H1 (cell line): ENCODE results near the gene MKRN1. TPM values are rescaled to one million over a fixed set of nuclear protein-coding genes. Genes with fewer than 3 reads are reported as not detected.

ENCODE experiments used
- E2F6 ChIP-seq: IDR thresholded peaks from 2 replicates; pipeline ENCODE4 v1.6.1; 2012; ENCODE audit warnings: inconsistent platforms
- EZH2 ChIP-seq: fragments of 200-600 bp; sonication (generic); IDR thresholded peaks from 2 replicates; pipeline ENCODE4 v1.7.1; 2012; ENCODE audit warnings: low read depth, mild to moderate bottlenecking, moderate library complexity, low read length, inconsistent platforms; ENCODE audit not compliant: severe bottlenecking
- POLR2AphosphoS5 ChIP-seq: IDR thresholded peaks from 2 replicates; pipeline ENCODE4 v1.6.1; 2011; ENCODE audit warnings: low read depth, low read length
- SIX5 ChIP-seq: IDR thresholded peaks from 2 replicates; pipeline ENCODE4 v1.6.1; 2011; ENCODE audit warnings: mild to moderate bottlenecking, low read depth, low read length
- SRF ChIP-seq: IDR thresholded peaks from 2 replicates; pipeline ENCODE4 v1.6.1; 2011; ENCODE audit warnings: mild to moderate bottlenecking, low read depth, low read length, moderate library complexity
- polyA plus RNA-seq, 7 experiments: library from polyadenylated mRNA; depleted of rRNA in 3 of 7; stranded (reverse) in 5 of 7; unstranded in 2 of 7; fragments of >200 nt in 5 of 7; fragments of 200-250 nt in 2 of 7; gene quantifications; 1 replicate in 5 of 7; 2 replicates in 1 of 7; 4 replicates in 1 of 7; pipeline versions ENCODE4 v1.2.1 to v1.2.3, GENCODE V29; 2011 to 2013; ENCODE audit warnings: missing spikeins in 2 of 7, mixed read lengths in 2 of 7
- total RNA-seq: library from RNA; stranded (reverse); fragmentation: NEBNext Ultra II Directional; extraction: Animal tissue kit (Norgen Biotek cat#: 25700); gene quantifications from 2 replicates; pipeline ENCODE4 v1.2.1, GENCODE V29; 2021
- TF ChIP-seq, protein P1 (sequence below): fragments of 300-600 bp; sonication (generic); IDR thresholded peaks from 2 replicates; pipeline ENCODE4 v1.7.1; 2012; ENCODE audit warnings: low read length, moderate library complexity, mild to moderate bottlenecking, inconsistent platforms; ENCODE audit not compliant: insufficient replicate concordance
- TF ChIP-seq, protein P2 (sequence below), 3 experiments: IDR thresholded peaks; 1 replicate in 2 of 3; 2 replicates in 1 of 3; pipeline versions ENCODE4 v1.5.1 to v1.6.1; 2011; ENCODE audit warnings: low read length in 3 of 3, mild to moderate bottlenecking in 3 of 3, inconsistent platforms in 2 of 3, low read depth in 1 of 3, moderate library complexity in 1 of 3; ENCODE audit not compliant: insufficient read depth in 1 of 3; ENCODE audit errors: control extremely low read depth in 1 of 3

The MKRN1 gene
- total and polyA plus RNA-seq, 2 of the 8 experiments (the other 6 are each of a cell fraction or from before 2014, with no cell fraction given) = 46.2 to 99.6 TPM

DNA sequence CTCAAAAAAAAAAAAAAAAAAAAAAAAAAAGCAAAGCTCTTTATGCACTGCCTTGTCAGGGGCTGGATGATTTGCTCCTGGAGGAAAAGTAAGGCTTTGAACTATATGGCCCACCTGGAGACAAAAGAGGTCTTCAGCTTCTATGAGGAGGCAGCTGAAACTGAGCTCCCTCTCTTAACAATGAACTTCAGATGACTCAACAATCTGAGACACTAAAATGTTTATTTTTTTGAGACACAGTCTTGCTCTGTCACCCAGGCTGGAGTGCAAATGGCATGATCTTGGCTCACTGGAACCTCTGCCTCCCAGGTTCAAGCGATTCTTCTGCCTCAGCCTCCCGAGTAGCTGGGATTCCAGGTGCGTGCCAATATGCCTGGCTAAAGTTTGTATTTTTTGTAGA lies 38.7 kb downstream of the MKRN1 start (continued):
- TF ChIP-seq, protein P1, sequence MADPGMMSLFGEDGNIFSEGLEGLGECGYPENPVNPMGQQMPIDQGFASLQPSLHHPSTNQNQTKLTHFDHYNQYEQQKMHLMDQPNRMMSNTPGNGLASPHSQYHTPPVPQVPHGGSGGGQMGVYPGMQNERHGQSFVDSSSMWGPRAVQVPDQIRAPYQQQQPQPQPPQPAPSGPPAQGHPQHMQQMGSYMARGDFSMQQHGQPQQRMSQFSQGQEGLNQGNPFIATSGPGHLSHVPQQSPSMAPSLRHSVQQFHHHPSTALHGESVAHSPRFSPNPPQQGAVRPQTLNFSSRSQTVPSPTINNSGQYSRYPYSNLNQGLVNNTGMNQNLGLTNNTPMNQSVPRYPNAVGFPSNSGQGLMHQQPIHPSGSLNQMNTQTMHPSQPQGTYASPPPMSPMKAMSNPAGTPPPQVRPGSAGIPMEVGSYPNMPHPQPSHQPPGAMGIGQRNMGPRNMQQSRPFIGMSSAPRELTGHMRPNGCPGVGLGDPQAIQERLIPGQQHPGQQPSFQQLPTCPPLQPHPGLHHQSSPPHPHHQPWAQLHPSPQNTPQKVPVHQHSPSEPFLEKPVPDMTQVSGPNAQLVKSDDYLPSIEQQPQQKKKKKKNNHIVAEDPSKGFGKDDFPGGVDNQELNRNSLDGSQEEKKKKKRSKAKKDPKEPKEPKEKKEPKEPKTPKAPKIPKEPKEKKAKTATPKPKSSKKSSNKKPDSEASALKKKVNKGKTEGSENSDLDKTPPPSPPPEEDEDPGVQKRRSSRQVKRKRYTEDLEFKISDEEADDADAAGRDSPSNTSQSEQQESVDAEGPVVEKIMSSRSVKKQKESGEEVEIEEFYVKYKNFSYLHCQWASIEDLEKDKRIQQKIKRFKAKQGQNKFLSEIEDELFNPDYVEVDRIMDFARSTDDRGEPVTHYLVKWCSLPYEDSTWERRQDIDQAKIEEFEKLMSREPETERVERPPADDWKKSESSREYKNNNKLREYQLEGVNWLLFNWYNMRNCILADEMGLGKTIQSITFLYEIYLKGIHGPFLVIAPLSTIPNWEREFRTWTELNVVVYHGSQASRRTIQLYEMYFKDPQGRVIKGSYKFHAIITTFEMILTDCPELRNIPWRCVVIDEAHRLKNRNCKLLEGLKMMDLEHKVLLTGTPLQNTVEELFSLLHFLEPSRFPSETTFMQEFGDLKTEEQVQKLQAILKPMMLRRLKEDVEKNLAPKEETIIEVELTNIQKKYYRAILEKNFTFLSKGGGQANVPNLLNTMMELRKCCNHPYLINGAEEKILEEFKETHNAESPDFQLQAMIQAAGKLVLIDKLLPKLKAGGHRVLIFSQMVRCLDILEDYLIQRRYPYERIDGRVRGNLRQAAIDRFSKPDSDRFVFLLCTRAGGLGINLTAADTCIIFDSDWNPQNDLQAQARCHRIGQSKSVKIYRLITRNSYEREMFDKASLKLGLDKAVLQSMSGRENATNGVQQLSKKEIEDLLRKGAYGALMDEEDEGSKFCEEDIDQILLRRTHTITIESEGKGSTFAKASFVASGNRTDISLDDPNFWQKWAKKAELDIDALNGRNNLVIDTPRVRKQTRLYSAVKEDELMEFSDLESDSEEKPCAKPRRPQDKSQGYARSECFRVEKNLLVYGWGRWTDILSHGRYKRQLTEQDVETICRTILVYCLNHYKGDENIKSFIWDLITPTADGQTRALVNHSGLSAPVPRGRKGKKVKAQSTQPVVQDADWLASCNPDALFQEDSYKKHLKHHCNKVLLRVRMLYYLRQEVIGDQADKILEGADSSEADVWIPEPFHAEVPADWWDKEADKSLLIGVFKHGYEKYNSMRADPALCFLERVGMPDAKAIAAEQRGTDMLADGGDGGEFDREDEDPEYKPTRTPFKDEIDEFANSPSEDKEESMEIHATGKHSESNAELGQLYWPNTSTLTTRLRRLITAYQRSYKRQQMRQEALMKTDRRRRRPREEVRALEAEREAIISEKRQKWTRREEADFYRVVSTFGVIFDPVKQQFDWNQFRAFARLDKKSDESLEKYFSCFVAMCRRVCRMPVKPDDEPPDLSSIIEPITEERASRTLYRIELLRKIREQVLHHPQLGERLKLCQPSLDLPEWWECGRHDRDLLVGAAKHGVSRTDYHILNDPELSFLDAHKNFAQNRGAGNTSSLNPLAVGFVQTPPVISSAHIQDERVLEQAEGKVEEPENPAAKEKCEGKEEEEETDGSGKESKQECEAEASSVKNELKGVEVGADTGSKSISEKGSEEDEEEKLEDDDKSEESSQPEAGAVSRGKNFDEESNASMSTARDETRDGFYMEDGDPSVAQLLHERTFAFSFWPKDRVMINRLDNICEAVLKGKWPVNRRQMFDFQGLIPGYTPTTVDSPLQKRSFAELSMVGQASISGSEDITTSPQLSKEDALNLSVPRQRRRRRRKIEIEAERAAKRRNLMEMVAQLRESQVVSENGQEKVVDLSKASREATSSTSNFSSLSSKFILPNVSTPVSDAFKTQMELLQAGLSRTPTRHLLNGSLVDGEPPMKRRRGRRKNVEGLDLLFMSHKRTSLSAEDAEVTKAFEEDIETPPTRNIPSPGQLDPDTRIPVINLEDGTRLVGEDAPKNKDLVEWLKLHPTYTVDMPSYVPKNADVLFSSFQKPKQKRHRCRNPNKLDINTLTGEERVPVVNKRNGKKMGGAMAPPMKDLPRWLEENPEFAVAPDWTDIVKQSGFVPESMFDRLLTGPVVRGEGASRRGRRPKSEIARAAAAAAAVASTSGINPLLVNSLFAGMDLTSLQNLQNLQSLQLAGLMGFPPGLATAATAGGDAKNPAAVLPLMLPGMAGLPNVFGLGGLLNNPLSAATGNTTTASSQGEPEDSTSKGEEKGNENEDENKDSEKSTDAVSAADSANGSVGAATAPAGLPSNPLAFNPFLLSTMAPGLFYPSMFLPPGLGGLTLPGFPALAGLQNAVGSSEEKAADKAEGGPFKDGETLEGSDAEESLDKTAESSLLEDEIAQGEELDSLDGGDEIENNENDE = no peak
- TF ChIP-seq EZH2 = no peak
- no peak for TF ChIP-seq SIX5
- no peak for TF ChIP-seq SRF
- no peak for TF ChIP-seq POLR2AphosphoS5
- no peak for TF ChIP-seq E2F6
- TF ChIP-seq, protein P2, sequence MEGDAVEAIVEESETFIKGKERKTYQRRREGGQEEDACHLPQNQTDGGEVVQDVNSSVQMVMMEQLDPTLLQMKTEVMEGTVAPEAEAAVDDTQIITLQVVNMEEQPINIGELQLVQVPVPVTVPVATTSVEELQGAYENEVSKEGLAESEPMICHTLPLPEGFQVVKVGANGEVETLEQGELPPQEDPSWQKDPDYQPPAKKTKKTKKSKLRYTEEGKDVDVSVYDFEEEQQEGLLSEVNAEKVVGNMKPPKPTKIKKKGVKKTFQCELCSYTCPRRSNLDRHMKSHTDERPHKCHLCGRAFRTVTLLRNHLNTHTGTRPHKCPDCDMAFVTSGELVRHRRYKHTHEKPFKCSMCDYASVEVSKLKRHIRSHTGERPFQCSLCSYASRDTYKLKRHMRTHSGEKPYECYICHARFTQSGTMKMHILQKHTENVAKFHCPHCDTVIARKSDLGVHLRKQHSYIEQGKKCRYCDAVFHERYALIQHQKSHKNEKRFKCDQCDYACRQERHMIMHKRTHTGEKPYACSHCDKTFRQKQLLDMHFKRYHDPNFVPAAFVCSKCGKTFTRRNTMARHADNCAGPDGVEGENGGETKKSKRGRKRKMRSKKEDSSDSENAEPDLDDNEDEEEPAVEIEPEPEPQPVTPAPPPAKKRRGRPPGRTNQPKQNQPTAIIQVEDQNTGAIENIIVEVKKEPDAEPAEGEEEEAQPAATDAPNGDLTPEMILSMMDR (IDR thresholded peaks at IDR 0.05; ENCODE audit: control extremely low read depth in 1 of 3, insufficient read depth in 1 of 3, low read depth in 1 of 3, low read length in 3 of 3) = no peak
